ENCODE results near the gene RAB19.
A peak's percentile ranks its signal among the peaks of the same experiment; 100 is the strongest.
"Not testable (repeated sequence)": the region's sequence is repeated elsewhere in the genome, so short reads cannot be mapped to it uniquely, and the experiment has no call there.

Gene RAB19

GRCh38 chr7:140435252-140435895, 31.5 kb downstream of the RAB19 start:
- Histone ChIP-seq H3K4me3 (ENCODE audit: low read length) (no peak overlapping the region), H3K4me1 (ENCODE audit: control insufficient read depth, low read depth, low read length) (no peaks in the 10 kb centered on the region), H3K27ac (ENCODE audit: low read length) (no peak overlapping the region), H3K36me3 (ENCODE audit: control insufficient read depth, low read depth, low read length) (no peaks in the 10 kb centered on the region), H3K27me3 (ENCODE audit: control insufficient read depth, insufficient read depth, low read length) (no peaks in the 10 kb centered on the region), H3K9me3 (ENCODE audit: control insufficient read depth, low read depth, low read length) (no peaks in the 10 kb centered on the region), H3K9ac (ENCODE audit: low read length) (no peak overlapping the region)

- no peaks in the 10 kb centered on the region for H3K36me3 ChIP-seq (ENCODE audit: control insufficient read depth, low read depth, low read length)
- no peak overlapping the region for H3K27ac ChIP-seq (ENCODE audit: low read length)
- H3K9ac ChIP-seq (ENCODE audit: low read length) = no peak overlapping the region
- no peaks in the 10 kb centered on the region for H3K9me3 ChIP-seq (ENCODE audit: control insufficient read depth, low read depth, low read length)
- no peaks in the 10 kb centered on the region for H3K27me3 ChIP-seq (ENCODE audit: control insufficient read depth, insufficient read depth, low read length)
- no peak overlapping the region for H3K4me3 ChIP-seq (ENCODE audit: low read length)
- H3K4me1 ChIP-seq (ENCODE audit: control insufficient read depth, low read depth, low read length) = no peaks in the 10 kb centered on the region
Observed at GRCh38 chr7:140439359-140439758, 35.5 kb downstream of the RAB19 start.

- H3K4me1 ChIP-seq (ENCODE audit: control insufficient read depth, low read depth, low read length) = no peaks in the 10 kb centered on the region
- no peak overlapping the region for H3K27ac ChIP-seq (ENCODE audit: low read length)
- H3K9me3 ChIP-seq (ENCODE audit: control insufficient read depth, low read depth, low read length) = no peaks in the 10 kb centered on the region
- H3K9ac ChIP-seq (ENCODE audit: low read length) = no peak overlapping the region
- no peak overlapping the region for H3K4me3 ChIP-seq (ENCODE audit: low read length)
- H3K36me3 ChIP-seq (ENCODE audit: control insufficient read depth, low read depth, low read length) = no peaks in the 10 kb centered on the region
- H3K27me3 ChIP-seq (ENCODE audit: control insufficient read depth, insufficient read depth, low read length) = no peaks in the 10 kb centered on the region
Observed at GRCh38 chr7:140440593-140440992, 36.7 kb downstream of the RAB19 start.

GRCh38 chr7:140441519-140441918, 37.7 kb downstream of the RAB19 start:
- no peaks in the 10 kb centered on the region for H3K9me3 ChIP-seq (ENCODE audit: control insufficient read depth, low read depth, low read length)
- no peaks in the 10 kb centered on the region for H3K27me3 ChIP-seq (ENCODE audit: control insufficient read depth, insufficient read depth, low read length)
- no peak overlapping the region for H3K4me3 ChIP-seq (ENCODE audit: low read length)
- no peaks in the 10 kb centered on the region for H3K4me1 ChIP-seq (ENCODE audit: control insufficient read depth, low read depth, low read length)
- no peak overlapping the region for H3K9ac ChIP-seq (ENCODE audit: low read length)
- no peaks in the 10 kb centered on the region for H3K36me3 ChIP-seq (ENCODE audit: control insufficient read depth, low read depth, low read length)
- no peak overlapping the region for H3K27ac ChIP-seq (ENCODE audit: low read length)

GRCh38 chr7:140446467-140446866, 42.6 kb downstream of the RAB19 start:
- no peaks in the 10 kb centered on the region for H3K27me3 ChIP-seq (ENCODE audit: control insufficient read depth, insufficient read depth, low read length)
- peaks cover 21% of the 10 kb centered on the region for H3K4me1 ChIP-seq (ENCODE audit: control insufficient read depth, low read depth, low read length)
- no peak overlapping the region for H3K4me3 ChIP-seq (ENCODE audit: low read length)
- H3K9ac ChIP-seq (ENCODE audit: low read length) = no peak overlapping the region
- H3K9me3 ChIP-seq (ENCODE audit: control insufficient read depth, low read depth, low read length) = no peaks in the 10 kb centered on the region
- H3K36me3 ChIP-seq (ENCODE audit: control insufficient read depth, low read depth, low read length) = no peaks in the 10 kb centered on the region
- H3K27ac ChIP-seq (ENCODE audit: low read length) = no peak overlapping the region

- H3K9me3 ChIP-seq (ENCODE audit: control insufficient read depth, low read depth, low read length) = no peaks in the 10 kb centered on the region
- no peak overlapping the region for H3K9ac ChIP-seq (ENCODE audit: low read length)
- no peaks in the 10 kb centered on the region for H3K36me3 ChIP-seq (ENCODE audit: control insufficient read depth, low read depth, low read length)
- no peaks in the 10 kb centered on the region for H3K27me3 ChIP-seq (ENCODE audit: control insufficient read depth, insufficient read depth, low read length)
- H3K4me1 ChIP-seq (ENCODE audit: control insufficient read depth, low read depth, low read length) = peaks cover 24% of the 10 kb centered on the region
- no peak overlapping the region for H3K4me3 ChIP-seq (ENCODE audit: low read length)
- no peak overlapping the region for H3K27ac ChIP-seq (ENCODE audit: low read length)
Observed at GRCh38 chr7:140447841-140448240, 44.0 kb downstream of the RAB19 start.

GRCh38 chr7:140448781-140449480, 45.1 kb downstream of the RAB19 start:
- Histone ChIP-seq H3K27ac (ENCODE audit: low read length) (peak overlapping the region; percentile 54), H3K4me1 (ENCODE audit: control insufficient read depth, low read depth, low read length) (peaks cover 24% of the 10 kb centered on the region), H3K9ac (ENCODE audit: low read length) (no peak overlapping the region), H3K27me3 (ENCODE audit: control insufficient read depth, insufficient read depth, low read length) (no peaks in the 10 kb centered on the region), H3K9me3 (ENCODE audit: control insufficient read depth, low read depth, low read length) (no peaks in the 10 kb centered on the region), H3K4me3 (ENCODE audit: low read length) (peak overlapping the region; percentile 25), H3K36me3 (ENCODE audit: control insufficient read depth, low read depth, low read length) (peaks cover 11% of the 10 kb centered on the region)

- Histone ChIP-seq H3K9me3 (ENCODE audit: control insufficient read depth, low read depth, low read length) (no peaks in the 10 kb centered on the region), H3K4me3 (ENCODE audit: low read length) (no peak overlapping the region), H3K9ac (ENCODE audit: low read length) (no peak overlapping the region), H3K27ac (ENCODE audit: low read length) (no peak overlapping the region), H3K27me3 (ENCODE audit: control insufficient read depth, insufficient read depth, low read length) (no peaks in the 10 kb centered on the region), H3K4me1 (ENCODE audit: control insufficient read depth, low read depth, low read length) (peaks cover 47% of the 10 kb centered on the region), H3K36me3 (ENCODE audit: control insufficient read depth, low read depth, low read length) (peaks cover 32% of the 10 kb centered on the region)
Observed at GRCh38 chr7:140451716-140452115, 47.9 kb downstream of the RAB19 start.

- peaks cover 48% of the 10 kb centered on the region for H3K4me1 ChIP-seq (ENCODE audit: control insufficient read depth, low read depth, low read length)
- H3K36me3 ChIP-seq (ENCODE audit: control insufficient read depth, low read depth, low read length) = peaks cover 43% of the 10 kb centered on the region
- no peak overlapping the region for H3K9ac ChIP-seq (ENCODE audit: low read length)
- H3K27ac ChIP-seq (ENCODE audit: low read length) = no peak overlapping the region
- no peaks in the 10 kb centered on the region for H3K27me3 ChIP-seq (ENCODE audit: control insufficient read depth, insufficient read depth, low read length)
- H3K4me3 ChIP-seq (ENCODE audit: low read length) = no peak overlapping the region
- no peaks in the 10 kb centered on the region for H3K9me3 ChIP-seq (ENCODE audit: control insufficient read depth, low read depth, low read length)
Observed at GRCh38 chr7:140453273-140453672, 49.4 kb downstream of the RAB19 start.

GRCh38 chr7:140453785-140454656, 50.2 kb downstream of the RAB19 start:
- not testable (repeated sequence) for H3K9me3 ChIP-seq (ENCODE audit: control insufficient read depth, low read depth, low read length); H3K4me3 ChIP-seq (ENCODE audit: low read length); H3K9ac ChIP-seq (ENCODE audit: low read length); H3K27ac ChIP-seq (ENCODE audit: low read length); H3K27me3 ChIP-seq (ENCODE audit: control insufficient read depth, insufficient read depth, low read length)
- Histone ChIP-seq H3K4me1 (ENCODE audit: control insufficient read depth, low read depth, low read length) (peaks cover 53% of the 10 kb centered on the region), H3K36me3 (ENCODE audit: control insufficient read depth, low read depth, low read length) (peaks cover 50% of the 10 kb centered on the region)

- Histone ChIP-seq H3K9ac (ENCODE audit: low read length) (no peak overlapping the region), H3K36me3 (ENCODE audit: control insufficient read depth, low read depth, low read length) (peaks cover 56% of the 10 kb centered on the region), H3K27ac (ENCODE audit: low read length) (peak overlapping the region; percentile 21), H3K9me3 (ENCODE audit: control insufficient read depth, low read depth, low read length) (no peaks in the 10 kb centered on the region), H3K4me1 (ENCODE audit: control insufficient read depth, low read depth, low read length) (peaks cover 52% of the 10 kb centered on the region), H3K27me3 (ENCODE audit: control insufficient read depth, insufficient read depth, low read length) (no peaks in the 10 kb centered on the region), H3K4me3 (ENCODE audit: low read length) (peak overlapping the region; percentile 4)
Observed at GRCh38 chr7:140454657-140455015, 50.8 kb downstream of the RAB19 start.
